Vagina (tissue), 2 donors: ENCODE data around the gene KRT73.

Experiments
- POLR2A ChIP-seq, 2 donors: fragments of 450-650 bp; IDR thresholded peaks; one replicate each; pipeline ENCODE4 v1.6.1; 2017; ENCODE audit warnings: antibody characterized with exemption in 2 of 2, mild to moderate bottlenecking in 2 of 2, moderate library complexity in 2 of 2
- POLR2AphosphoS5 ChIP-seq, 2 donors: sonication (generic); formaldehyde crosslinking; IDR thresholded peaks; one replicate each; pipeline ENCODE4 v1.9.0; 2017; ENCODE audit warnings: antibody characterized with exemption in 2 of 2, mild to moderate bottlenecking in 2 of 2, low read depth in 1 of 2; ENCODE audit not compliant: insufficient read depth in 1 of 2
- TF ChIP-seq, protein P1 (sequence below), 3 experiments: fragments of 450-650 bp in 2 of 3; fragments of 200-600 bp in 1 of 3; sonication (generic) in 1 of 3; IDR thresholded peaks; one replicate each; pipeline ENCODE4 v1.5.1; 2017 to 2019; ENCODE audit warnings: antibody characterized with exemption in 3 of 3, mild to moderate bottlenecking in 2 of 3, moderate library complexity in 2 of 3

DNA sequence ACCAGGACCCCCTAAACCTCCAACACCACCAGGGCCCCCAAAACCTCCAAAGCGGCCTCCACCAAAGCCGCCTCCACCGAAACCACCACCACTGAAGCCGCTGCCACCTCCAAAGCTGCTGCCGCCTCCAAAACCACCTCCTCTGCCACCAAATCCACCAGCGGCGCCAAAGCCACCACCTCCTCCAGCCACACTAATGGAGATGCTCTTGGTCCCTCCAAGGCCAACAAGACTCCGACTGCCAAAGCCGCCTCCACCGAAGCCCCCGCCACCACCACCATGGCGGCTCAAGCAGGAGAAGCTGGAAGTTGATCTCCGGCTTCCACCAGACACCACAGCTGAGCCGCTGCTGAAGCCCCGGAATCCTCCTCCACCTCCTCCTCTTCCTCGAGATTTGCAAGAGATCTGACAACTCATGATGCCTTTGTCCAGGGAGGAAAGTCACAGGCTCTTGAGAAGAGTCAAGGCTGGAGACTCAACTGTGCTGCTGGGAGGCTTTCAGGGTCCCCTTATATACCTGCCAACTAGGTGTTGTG, 33.4 kb upstream of the KRT73 start, which contains the start of gene KRT2:
- TF ChIP-seq, protein P1, sequence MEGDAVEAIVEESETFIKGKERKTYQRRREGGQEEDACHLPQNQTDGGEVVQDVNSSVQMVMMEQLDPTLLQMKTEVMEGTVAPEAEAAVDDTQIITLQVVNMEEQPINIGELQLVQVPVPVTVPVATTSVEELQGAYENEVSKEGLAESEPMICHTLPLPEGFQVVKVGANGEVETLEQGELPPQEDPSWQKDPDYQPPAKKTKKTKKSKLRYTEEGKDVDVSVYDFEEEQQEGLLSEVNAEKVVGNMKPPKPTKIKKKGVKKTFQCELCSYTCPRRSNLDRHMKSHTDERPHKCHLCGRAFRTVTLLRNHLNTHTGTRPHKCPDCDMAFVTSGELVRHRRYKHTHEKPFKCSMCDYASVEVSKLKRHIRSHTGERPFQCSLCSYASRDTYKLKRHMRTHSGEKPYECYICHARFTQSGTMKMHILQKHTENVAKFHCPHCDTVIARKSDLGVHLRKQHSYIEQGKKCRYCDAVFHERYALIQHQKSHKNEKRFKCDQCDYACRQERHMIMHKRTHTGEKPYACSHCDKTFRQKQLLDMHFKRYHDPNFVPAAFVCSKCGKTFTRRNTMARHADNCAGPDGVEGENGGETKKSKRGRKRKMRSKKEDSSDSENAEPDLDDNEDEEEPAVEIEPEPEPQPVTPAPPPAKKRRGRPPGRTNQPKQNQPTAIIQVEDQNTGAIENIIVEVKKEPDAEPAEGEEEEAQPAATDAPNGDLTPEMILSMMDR (IDR thresholded peaks at IDR 0.05), result no peak
- no peak for TF ChIP-seq POLR2A (IDR thresholded peaks at IDR 0.05)
- TF ChIP-seq POLR2AphosphoS5 (IDR thresholded peaks at IDR 0.05; ENCODE audit: insufficient read depth in 1 of 2, low read depth in 1 of 2), result no peak
